Limb (tissue), 2 donors: ENCODE data around the gene SIRT7.

Experiments used
- DNase-seq, 2 donors: peaks; one replicate each; pipeline ENCODE4 v3.0.0-alpha.2; 2016; ENCODE audit errors: extremely low spot score in 2 of 2

The SIRT7 gene

DNA sequence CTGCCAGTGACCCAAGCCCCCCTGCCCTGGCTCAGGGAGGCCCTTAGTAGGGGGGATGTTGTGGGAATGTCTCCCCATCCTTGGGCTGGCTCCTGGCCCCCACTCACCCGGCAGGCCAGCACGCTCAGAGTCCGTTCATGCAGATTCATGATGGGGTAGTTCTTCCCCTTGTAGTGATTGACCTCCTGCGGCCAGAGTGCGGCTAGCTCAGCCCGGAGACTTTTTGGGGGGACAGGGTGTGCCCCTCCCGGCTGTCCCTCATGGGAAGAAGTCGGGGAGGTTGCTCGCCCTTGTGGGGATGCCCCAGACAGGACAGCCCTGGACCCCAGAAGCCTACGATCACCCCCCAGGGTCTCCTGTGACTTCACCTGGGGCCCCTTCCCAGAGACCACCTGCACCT, 12.0 kb downstream of the SIRT7 start:
- no peak for DNase-seq

GRCh38 chr17:81905424-81905875, 12.5 kb downstream of the SIRT7 start:
- DNase-seq, result no peak

DNA sequence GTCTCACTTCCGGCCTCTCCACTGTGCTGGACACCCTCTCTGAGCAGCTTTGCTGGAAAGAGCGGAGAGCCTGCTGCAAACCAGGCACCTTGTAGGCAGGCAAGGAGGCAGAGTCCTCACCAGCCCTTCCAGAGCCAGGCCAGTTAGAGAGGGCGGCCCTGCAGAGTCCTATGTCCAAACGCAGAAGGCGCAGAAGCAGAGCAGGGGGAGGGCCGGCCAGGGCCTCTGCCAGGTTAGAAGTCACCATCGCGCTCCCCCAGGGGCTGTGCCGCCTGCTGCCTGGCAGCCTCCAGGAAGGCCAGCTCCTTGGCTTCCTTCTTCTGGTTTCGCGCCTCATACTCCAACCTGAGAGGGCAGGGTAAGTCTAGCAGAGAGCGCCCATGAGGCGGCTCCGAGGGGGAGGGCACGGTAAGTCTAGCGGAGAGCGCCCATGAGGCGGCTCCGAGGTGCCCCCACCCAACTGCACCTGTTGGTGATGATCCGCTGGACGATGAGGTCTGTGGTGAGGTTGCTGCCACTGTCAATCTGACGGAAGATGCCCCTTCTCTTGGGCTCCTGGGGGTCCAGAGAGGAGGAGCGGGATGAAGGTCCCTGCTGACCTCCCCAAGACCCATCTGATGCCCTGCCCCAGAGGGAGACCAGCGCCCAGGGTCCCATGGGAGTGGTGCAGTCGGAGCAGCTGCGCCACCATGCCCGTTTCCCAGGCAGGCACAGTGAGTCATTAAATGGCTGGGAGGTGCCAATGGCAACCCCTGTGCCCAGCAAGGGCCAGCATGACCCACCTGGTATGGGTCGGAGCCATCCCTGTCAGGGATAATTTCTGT, 13.2 kb downstream of the SIRT7 start:
- DNase-seq, result no peak

- DNase-seq, result no peak
Observed at GRCh38 chr17:81903896-81904599, 13.9 kb downstream of the SIRT7 start.

DNA sequence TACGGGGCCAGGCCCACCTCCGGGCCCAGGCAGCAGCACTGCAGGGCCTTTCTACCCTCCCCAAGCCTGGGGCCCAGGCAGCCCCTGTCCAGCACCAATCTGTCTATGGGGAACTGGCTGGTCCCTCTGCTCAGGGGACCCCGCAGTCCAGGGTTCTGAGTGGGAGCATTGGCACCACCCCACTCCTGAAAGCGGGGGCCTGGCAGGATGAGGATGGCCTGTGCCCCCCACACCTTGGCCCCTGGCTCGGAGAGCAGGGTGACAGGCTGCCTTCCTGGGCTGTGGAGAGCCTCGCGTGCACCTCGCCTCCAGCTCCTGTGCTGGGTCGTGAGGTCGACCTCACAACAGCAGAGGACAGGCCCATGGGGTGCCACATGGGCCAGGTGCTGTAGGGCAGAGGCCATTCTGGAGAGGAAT, 14.6 kb downstream of the SIRT7 start:
- DNase-seq, result no peak

DNA sequence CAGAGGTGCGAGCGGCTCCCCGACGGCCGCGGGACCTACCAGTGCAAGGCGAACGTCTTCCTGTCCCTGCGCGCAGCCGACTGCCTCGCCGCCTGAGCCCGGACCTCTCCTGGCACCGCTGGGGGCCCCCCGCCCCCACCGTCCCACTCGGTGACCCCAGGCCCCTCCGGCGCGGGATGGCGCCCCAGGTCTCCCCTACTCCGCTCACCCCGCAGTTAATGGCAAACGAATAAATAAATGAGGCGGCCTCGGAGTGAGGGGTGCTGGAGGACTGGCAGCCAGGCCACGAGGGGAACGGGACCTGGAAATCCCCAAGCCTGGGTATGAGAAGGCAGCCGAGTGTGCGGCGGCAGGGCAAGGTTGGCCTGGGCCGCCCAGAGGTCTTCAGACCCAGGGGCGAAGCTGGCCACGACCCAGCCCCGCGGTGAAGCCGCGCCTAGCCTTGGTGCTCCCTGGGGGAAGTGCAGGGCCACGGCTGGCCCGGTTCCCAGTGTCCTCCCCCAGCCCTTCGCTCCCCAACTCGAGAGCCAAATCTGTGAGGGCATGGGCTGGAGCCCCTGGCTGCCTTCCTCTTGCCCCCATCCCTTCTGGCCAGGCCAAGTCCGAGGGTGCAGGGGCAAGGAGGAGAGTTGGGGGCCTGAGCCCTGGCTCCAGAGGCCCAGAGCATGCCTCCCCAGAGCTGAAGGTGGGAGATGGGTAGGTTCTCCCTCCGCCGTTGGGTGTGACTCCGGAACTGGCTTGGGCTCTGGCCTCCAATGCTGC, 15.1 kb downstream of the SIRT7 start:
- no peak for DNase-seq

DNA sequence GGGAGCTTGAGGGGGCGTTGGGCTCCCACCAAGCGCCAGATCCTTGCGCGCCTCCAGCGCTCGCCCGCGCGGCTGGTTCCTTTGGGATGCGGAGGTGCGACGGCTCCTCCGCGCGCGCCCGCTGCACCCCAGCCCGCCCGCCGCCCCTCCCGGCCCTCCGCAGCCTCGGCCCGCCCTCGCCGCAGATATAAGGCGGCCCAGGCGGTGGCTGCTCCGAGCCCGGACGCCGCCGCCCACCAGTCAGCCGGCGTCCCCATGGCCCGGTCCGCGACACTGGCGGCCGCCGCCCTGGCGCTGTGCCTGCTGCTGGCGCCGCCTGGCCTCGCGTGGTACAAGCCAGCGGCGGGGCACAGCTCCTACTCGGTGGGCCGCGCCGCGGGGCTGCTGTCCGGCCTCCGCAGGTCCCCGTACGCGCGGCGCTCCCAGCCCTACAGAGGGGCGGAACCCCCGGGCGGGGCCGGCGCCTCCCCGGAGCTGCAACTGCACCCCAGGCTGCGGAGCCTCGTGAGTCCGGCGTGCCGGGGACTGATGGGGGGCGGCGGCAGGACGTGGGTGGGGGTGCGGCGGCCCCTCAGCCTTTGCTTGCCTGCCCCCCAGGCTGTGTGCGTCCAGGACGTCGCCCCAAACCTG, 15.8 kb downstream of the SIRT7 start, which contains the start of gene NPB:
Gene NPB (plus strand): TSS at position 216 of the 630 bp plus-strand sequence. CDS start 40 bp downstream, at position 256.
- peak in 1 of 2 donors; percentile 58 for DNase-seq

- DNase-seq, result no peak
Observed at GRCh38 chr17:81901167-81902022, 16.6 kb downstream of the SIRT7 start.

GRCh38 chr17:81900181-81900820, 17.7 kb downstream of the SIRT7 start:
- no peak for DNase-seq

GRCh38 chr17:81899514-81900166, 18.3 kb downstream of the SIRT7 start:
- DNase-seq, result no peak

DNA sequence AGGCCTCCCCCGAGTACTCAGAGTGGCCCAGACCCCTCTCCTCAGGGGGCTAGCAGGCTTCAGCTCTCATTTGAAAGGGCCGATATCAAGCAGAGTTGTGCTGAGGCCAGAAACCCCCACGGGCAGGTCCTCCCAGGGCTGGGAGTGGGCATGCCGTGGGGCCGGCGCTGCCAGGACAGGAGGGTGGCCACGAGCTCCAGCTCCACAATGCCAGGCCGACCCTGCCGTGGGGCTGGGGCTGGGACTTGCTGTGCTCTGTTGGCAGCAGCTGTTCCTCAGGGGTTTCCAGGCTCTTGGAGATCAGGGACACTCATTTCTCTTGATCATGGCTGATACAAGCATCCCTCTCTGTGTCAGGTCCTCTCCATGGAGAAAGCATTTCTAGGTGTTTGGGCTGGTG, 19.1 kb downstream of the SIRT7 start:
- DNase-seq, result no peak

- DNase-seq, result no peak
Observed at GRCh38 chr17:81898029-81898866, 19.7 kb downstream of the SIRT7 start.

- DNase-seq, result no peak
Observed at GRCh38 chr17:81895400-81895799, 22.6 kb downstream of the SIRT7 start.

- no peak for DNase-seq
Observed at GRCh38 chr17:81891303-81891552, 26.7 kb downstream of the SIRT7 start.

DNA sequence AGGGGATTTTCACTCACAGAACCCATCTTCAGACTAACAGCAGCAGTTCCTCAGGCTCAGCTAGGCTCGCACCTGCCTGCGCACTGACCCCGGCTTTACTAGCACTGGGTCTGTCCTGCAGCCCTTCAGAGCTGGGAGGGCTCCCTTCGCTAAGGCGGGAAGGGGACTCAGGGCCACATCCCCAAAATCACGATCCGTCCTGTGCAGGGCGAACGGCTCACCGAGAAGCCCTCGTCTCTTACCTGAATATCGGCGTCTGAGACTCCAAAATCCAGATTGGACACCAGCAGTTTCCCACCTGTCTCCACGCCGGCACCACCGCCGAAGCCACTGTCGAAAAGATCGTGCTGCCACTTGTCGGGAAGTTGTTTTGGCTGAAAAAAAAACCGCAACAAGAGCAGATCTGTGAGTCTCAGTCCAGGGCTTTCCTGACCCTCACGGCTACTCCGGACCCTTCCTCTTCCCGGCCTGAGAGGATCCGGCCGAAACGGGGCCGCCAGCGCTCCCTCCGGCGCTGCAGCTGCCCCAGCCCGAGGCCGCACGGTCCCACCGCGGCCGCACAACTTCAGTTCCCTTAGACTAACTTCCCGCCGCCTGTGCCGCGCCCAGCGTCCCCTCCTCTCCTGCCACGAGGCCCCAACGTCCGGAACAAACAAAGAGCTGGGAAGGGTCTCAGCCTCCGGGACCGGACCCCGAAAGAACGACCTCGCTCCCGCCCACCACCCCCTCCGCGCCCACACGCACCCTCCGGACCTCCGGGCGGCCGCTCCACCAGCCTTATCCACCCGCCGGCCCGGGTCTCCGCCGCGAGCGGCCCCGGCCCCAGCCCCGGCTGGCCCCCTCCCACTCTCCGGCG, 27.3 kb downstream of the SIRT7 start:
- no peak for DNase-seq

GRCh38 chr17:81889602-81890001, 28.4 kb downstream of the SIRT7 start:
- DNase-seq, result no peak

DNA sequence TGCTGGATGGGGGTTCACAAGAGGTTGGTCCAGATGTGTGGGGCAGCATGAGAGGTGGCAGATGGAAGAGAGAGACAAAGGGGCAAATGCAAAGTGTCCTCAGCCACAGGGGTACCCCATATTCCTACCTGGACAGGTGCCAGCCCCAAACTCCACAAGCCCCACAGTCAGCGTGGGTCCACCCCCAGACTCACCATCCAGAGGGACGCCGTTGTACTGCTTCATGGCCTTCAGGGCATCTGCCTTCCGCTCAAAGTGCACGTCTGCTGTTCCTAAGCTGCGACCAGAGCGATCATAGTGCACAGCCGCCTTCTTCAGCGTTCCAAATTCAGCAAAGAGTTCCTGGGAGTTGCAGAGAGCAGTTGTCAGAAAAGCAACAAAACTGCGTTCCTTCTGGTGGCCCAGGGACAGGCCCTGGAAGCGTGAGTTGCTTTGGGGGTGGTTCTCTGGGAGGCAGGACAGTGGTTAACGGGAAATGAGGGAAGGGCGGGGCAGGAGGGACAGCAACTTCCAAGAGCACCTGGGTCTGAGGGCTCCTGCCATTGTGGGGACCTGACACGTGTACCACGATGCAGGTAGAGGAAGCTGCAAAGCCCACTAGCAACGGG, 28.9 kb downstream of the SIRT7 start:
- DNase-seq, result no peak
